Right hindlimb (tissue), 1 donor: ENCODE data around the gene GLG1.
"Not testable (repeated sequence)": the region's sequence is repeated elsewhere in the genome, so short reads cannot be mapped to it uniquely, and the experiment has no call there.

ENCODE experiments used
- DNase-seq: peaks from one replicate; pipeline ENCODE4 v3.0.0-alpha.2; 2018

The GLG1 gene

GRCh38 chr16:74469946-74470478 lies 136.9 kb downstream of the GLG1 start:
- no peak for DNase-seq

- DNase-seq: no peak
Measured at GRCh38 chr16:74468807-74469525, 137.9 kb downstream of the GLG1 start.

- no peak for DNase-seq
Measured at GRCh38 chr16:74466872-74467271, 140.0 kb downstream of the GLG1 start.

- no peak for DNase-seq
Measured at GRCh38 chr16:74465851-74466685, 140.8 kb downstream of the GLG1 start.

GRCh38 chr16:74465281-74465680 lies 141.6 kb downstream of the GLG1 start:
- DNase-seq: no peak

- DNase-seq: no peak
Measured at GRCh38 chr16:74463888-74464287, 143.0 kb downstream of the GLG1 start.

- no peak for DNase-seq
Measured at GRCh38 chr16:74462361-74462760, 144.6 kb downstream of the GLG1 start.

- DNase-seq: no peak
Measured at GRCh38 chr16:74461826-74462225, 145.1 kb downstream of the GLG1 start.

- no peak for DNase-seq
Measured at GRCh38 chr16:74460542-74460941, 146.4 kb downstream of the GLG1 start.

- DNase-seq: no peak
Measured at GRCh38 chr16:74456290-74456625, 150.7 kb downstream of the GLG1 start.

- DNase-seq: no peak
Measured at GRCh38 chr16:74455619-74456289, 151.2 kb downstream of the GLG1 start.

GRCh38 chr16:74455213-74455612 lies 151.7 kb downstream of the GLG1 start:
- no peak for DNase-seq

GRCh38 chr16:74451951-74452758 lies 154.8 kb downstream of the GLG1 start:
- DNase-seq: no peak

- no peak for DNase-seq
Measured at GRCh38 chr16:74450967-74451760, 155.8 kb downstream of the GLG1 start.

- no peak for DNase-seq
Measured at GRCh38 chr16:74450236-74450635, 156.7 kb downstream of the GLG1 start.

GRCh38 chr16:74449470-74449869 lies 157.4 kb downstream of the GLG1 start:
- no peak for DNase-seq

GRCh38 chr16:74448990-74449389 lies 157.9 kb downstream of the GLG1 start:
- peak; percentile 41 for DNase-seq

GRCh38 chr16:74447578-74447977 lies 159.3 kb downstream of the GLG1 start:
- DNase-seq: no peak

- no peak for DNase-seq
Measured at GRCh38 chr16:74446866-74447265, 160.0 kb downstream of the GLG1 start.

GRCh38 chr16:74443624-74444346 lies 163.1 kb downstream of the GLG1 start:
- DNase-seq: not testable (repeated sequence)

- DNase-seq: no peak
Measured at GRCh38 chr16:74439685-74440084, 167.2 kb downstream of the GLG1 start.
